ENCODE results near the gene NPAS4. TPM values are rescaled to one million over a fixed set of nuclear protein-coding genes. Genes with fewer than 3 reads are reported as not detected.

The NPAS4 gene
- total and polyA plus RNA-seq, 2 of the 13 experiments (the other 11 are each of a cell fraction or from before 2014, with no cell fraction given) = not detected

DNA sequence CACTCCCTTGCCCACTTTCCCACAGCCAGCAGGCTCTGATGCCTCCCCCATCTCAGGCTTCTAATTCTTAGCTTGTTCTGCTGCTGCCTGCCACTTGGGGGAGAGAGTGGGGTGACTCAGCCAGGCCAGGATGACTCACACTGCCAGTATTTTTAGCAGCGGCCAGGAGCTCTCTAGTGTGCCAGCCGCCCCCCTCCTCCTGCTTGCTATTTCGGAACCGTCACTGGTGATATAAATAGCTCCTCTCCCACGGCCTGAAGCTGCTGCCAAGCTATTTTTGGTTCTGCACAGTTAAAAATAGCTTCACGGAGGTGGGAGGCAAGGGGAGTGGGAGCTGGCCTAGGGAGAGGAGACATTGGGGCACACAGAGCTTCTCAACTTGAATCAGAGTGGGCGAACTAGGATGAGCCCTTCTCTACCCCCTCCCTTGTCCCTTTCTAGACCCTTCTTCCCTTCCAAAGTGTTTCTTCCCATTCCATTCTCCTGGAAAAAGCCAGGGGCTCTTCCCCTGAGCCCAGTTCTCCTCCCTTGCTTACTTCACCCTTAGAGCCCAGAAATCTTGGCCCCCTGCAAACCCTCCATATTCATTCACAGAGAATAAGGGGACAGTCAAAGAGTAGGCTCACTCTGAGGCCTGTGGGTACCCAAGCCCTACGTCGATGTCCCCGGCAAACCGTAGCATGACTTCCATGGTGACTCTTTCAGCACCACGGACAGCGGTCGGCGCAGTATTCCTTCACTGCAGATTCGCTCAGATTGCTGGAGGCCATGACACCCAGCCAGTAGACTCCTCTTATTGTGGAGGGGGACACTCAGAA is 2.5 kb upstream of the NPAS4 start (continued):
- peak; percentile 98 for TF ChIP-seq BRCA1 (CRISPR knock-in tag; IDR thresholded peaks at IDR 0.05)
- TF ChIP-seq, protein P1, sequence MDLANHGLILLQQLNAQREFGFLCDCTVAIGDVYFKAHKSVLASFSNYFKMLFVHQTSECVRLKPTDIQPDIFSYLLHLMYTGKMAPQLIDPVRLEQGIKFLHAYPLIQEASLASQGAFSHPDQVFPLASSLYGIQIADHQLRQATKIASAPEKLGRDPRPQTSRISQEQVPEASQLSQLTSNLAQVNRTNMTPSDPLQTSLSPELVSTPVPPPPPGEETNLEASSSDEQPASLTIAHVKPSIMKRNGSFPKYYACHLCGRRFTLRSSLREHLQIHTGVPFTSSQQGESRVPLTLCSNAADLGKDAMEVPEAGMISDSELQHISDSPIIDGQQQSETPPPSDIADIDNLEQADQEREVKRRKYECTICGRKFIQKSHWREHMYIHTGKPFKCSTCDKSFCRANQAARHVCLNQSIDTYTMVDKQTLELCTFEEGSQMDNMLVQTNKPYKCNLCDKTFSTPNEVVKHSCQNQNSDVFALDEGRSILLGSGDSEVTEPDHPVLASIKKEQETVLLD (CRISPR knock-in tag; IDR thresholded peaks at IDR 0.05; ENCODE audit: low read depth) = peak; percentile 48; the same call in 1 of the 2 replicates
- no peak for TF ChIP-seq PHB2 (IDR thresholded peaks at IDR 0.05; ENCODE audit: partially characterized antibody)
- peak; percentile 93 for TF ChIP-seq ZNF441 (CRISPR knock-in tag; IDR thresholded peaks at IDR 0.05; ENCODE audit: borderline replicate concordance)
- peak; percentile 38 for TF ChIP-seq XRCC5 (optimal IDR thresholded peaks at IDR 0.05; ENCODE audit: low read length)
- TF ChIP-seq ZMYM3 (CRISPR knock-in tag; IDR thresholded peaks at IDR 0.05) = no peak
- no peak; the same call in 1 of the 2 replicates for TF ChIP-seq ZNF800 (CRISPR knock-in tag; IDR thresholded peaks at IDR 0.05)
- no peak for TF ChIP-seq PLRG1 (conservative IDR thresholded peaks at IDR 0.05)
- TF ChIP-seq PBX3 (CRISPR knock-in tag; IDR thresholded peaks at IDR 0.05; ENCODE audit: borderline replicate concordance) = peak; percentile 67; the same call in 1 of the 2 replicates
- TF ChIP-seq SIX4 (CRISPR knock-in tag; IDR thresholded peaks at IDR 0.05) = peak; percentile 76
- TF ChIP-seq RORA (CRISPR knock-in tag; IDR thresholded peaks at IDR 0.05) = no peak
- no peak for TF ChIP-seq HOXA7 (CRISPR knock-in tag; IDR thresholded peaks at IDR 0.05)
- peak; percentile 63; the same call in 1 of the 2 replicates for TF ChIP-seq ZSCAN25 (CRISPR knock-in tag; IDR thresholded peaks at IDR 0.05)
- no peak for TF ChIP-seq AHDC1 (CRISPR knock-in tag; IDR thresholded peaks at IDR 0.05; ENCODE audit: borderline replicate concordance)
- TF ChIP-seq ZBTB43 (CRISPR knock-in tag; conservative IDR thresholded peaks at IDR 0.05) = peak; percentile 84

Data from HepG2 (cell line).